ENCODE data around the gene AOPEP. TPM values are rescaled to one million over a fixed set of nuclear protein-coding genes. Genes with fewer than 3 reads are reported as not detected.

Gene AOPEP
- total RNA-seq, 1 donor from 2014 or later: 75.3 TPM

DNA sequence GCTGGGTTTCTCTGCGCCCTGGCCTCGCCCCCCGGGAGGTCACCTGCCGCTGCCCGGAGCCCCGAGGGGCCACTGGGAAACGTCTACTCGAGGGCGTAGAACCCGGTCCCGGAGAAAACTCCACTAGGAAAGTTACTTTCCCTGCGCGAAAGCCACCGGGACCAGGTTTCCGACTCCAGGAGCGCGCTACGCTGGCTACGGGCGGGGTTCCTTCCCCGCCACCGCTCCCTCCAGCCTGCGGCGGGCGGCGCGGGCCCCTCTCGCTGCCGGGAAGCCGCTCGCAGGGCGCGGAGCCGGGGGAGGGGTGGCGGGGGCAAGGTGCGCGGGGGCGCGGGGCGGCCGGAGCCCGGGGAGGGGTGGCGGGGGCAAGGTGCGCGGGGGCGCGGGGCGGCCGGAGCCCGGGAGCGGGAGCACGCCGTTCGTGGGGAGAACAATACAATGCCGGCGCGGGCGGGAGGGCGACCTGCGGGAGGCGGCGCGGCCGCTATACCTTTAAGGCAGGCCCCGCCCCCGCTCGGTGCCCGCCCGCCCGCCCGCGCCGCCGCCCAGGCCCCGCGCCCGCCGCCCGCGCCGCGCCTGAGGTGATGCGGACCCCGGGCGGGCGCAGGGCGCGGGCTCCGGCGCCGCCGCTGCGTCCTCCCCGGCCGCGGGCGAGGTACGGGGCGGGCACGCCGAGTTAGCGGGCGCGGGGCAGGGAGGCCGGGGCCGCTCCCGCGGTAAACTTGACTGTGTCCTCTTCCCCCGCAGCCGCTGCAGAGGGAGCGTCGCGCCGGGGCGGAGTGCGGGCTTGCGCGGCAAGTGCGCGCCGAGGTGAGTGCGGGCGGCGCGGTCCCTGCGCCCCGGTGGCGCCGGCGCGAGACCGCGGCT is 278.1 kb downstream of the AOPEP start:
- Mint-ChIP-seq H3K27me3 (ENCODE audit: low read depth, unreplicated experiment) (no peaks in the 10 kb centered on the region), H3K4me3 (ENCODE audit: unreplicated experiment) (peak overlapping the region; percentile 83), H3K36me3 (ENCODE audit: low read depth, unreplicated experiment) (peaks cover 8% of the 10 kb centered on the region), H3K27ac (ENCODE audit: unreplicated experiment) (no peak overlapping the region), H3K4me1 (ENCODE audit: low read depth, unreplicated experiment) (peaks cover 37% of the 10 kb centered on the region), H3K9me3 (ENCODE audit: unreplicated experiment) (no peaks in the 10 kb centered on the region)
- H3K9ac ChIP-seq (ENCODE audit: low read length): peak overlapping the region; percentile 98
- peak overlapping the region; percentile 30 for H2AFZ ChIP-seq (ENCODE audit: low read depth, low read length)
- FAIRE-seq (no peak), DNase-seq (ENCODE audit: low read depth) (no peak)
- no peaks in the 10 kb centered on the region for H3K9me3 ChIP-seq (ENCODE audit: insufficient read depth, low read depth, low read length)
- peaks cover 15% of the 10 kb centered on the region for H4K20me1 ChIP-seq (ENCODE audit: insufficient read depth, low read length)
- peaks cover 28% of the 10 kb centered on the region for H3K4me1 ChIP-seq (ENCODE audit: insufficient read depth, low read length)
- no peaks in the 10 kb centered on the region for H3K27me3 ChIP-seq (ENCODE audit: insufficient read depth, low read length)
- peak overlapping the region; percentile 94 for H3K27ac ChIP-seq (ENCODE audit: low read depth, low read length)
- peaks cover 60% of the 10 kb centered on the region for H3K79me2 ChIP-seq (ENCODE audit: insufficient read depth, low read length)
- peak overlapping the region; percentile 93 for H3K4me3 ChIP-seq (ENCODE audit: insufficient read depth, low read depth, low read length)
- no peak for TF ChIP-seq EZH2 (IDR thresholded peaks at IDR 0.05; ENCODE audit: insufficient read depth, low read length)
- TF ChIP-seq, protein P1, sequence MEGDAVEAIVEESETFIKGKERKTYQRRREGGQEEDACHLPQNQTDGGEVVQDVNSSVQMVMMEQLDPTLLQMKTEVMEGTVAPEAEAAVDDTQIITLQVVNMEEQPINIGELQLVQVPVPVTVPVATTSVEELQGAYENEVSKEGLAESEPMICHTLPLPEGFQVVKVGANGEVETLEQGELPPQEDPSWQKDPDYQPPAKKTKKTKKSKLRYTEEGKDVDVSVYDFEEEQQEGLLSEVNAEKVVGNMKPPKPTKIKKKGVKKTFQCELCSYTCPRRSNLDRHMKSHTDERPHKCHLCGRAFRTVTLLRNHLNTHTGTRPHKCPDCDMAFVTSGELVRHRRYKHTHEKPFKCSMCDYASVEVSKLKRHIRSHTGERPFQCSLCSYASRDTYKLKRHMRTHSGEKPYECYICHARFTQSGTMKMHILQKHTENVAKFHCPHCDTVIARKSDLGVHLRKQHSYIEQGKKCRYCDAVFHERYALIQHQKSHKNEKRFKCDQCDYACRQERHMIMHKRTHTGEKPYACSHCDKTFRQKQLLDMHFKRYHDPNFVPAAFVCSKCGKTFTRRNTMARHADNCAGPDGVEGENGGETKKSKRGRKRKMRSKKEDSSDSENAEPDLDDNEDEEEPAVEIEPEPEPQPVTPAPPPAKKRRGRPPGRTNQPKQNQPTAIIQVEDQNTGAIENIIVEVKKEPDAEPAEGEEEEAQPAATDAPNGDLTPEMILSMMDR (IDR thresholded peaks at IDR 0.05; ENCODE audit: insufficient read depth, low read depth, low read length): no peak
- peak overlapping the region; percentile 87 for H3K4me2 ChIP-seq (ENCODE audit: low read length)
- peaks cover 19% of the 10 kb centered on the region for H3K36me3 ChIP-seq (ENCODE audit: insufficient read depth, low read length)

DNA sequence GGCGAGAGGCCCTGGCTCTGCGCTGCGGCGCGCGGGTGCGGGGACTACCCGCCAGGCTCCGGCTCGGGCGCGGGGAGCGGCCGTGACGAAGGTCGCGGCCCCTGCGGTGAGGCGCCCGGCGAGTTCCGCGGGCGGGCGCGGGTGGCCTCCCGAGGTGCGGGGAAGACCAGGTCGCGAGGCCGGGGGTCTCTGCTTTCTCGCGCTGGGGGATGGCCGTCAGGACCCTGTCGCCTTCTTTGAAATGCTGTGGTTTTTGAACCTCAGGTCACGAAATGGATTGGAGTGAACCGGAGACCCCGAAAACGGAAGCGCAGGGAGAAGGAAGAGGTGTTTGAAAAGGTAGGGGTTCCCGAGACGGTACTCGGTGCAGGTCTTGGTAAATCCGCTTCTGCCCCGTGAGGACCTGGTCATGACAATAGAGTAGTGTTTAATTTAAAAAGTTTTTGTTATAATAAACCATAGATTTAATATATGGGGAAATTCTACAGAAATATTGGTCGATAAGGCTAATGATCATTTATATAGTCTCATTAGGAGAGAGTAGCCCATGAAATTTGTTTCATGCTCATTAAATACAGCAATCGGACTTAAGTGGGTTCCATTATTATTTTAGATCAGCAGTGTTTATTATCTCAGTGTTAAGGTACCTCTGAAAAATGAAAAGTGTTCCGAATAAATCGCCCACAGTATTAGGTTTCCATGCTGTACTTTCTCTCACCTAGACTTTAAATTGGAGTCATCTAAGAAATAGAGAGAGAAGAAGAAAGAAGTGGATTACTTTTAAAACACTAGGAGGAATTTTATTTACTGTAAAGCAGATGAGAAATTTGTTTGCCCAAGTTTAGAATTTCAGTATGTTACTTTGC is 279.0 kb downstream of the AOPEP start:
- no peak for DNase-seq (ENCODE audit: low read depth)
- H3K79me2 ChIP-seq (ENCODE audit: insufficient read depth, low read length): peaks cover 68% of the 10 kb centered on the region
- Mint-ChIP-seq H3K27ac (ENCODE audit: unreplicated experiment) (peak overlapping the region; percentile 98), H3K9me3 (ENCODE audit: unreplicated experiment) (no peaks in the 10 kb centered on the region), H3K4me3 (ENCODE audit: unreplicated experiment) (peak overlapping the region; percentile 99), H3K4me1 (ENCODE audit: low read depth, unreplicated experiment) (peaks cover 36% of the 10 kb centered on the region), H3K36me3 (ENCODE audit: low read depth, unreplicated experiment) (peaks cover 8% of the 10 kb centered on the region), H3K27me3 (ENCODE audit: low read depth, unreplicated experiment) (no peaks in the 10 kb centered on the region)
- no peaks in the 10 kb centered on the region for H3K27me3 ChIP-seq (ENCODE audit: insufficient read depth, low read length)
- no peaks in the 10 kb centered on the region for H3K9me3 ChIP-seq (ENCODE audit: insufficient read depth, low read depth, low read length)
- no peak for FAIRE-seq
- peak overlapping the region; percentile 93 for H3K4me3 ChIP-seq (ENCODE audit: insufficient read depth, low read depth, low read length)
- peaks cover 25% of the 10 kb centered on the region for H3K36me3 ChIP-seq (ENCODE audit: insufficient read depth, low read length)
- H2AFZ ChIP-seq (ENCODE audit: low read depth, low read length): no peak overlapping the region
- peaks cover 31% of the 10 kb centered on the region for H3K4me1 ChIP-seq (ENCODE audit: insufficient read depth, low read length)
- peaks cover 15% of the 10 kb centered on the region for H4K20me1 ChIP-seq (ENCODE audit: insufficient read depth, low read length)
- TF ChIP-seq EZH2 (IDR thresholded peaks at IDR 0.05; ENCODE audit: insufficient read depth, low read length): no peak
- TF ChIP-seq, protein P1 (IDR thresholded peaks at IDR 0.05; ENCODE audit: insufficient read depth, low read depth, low read length): no peak
- H3K27ac ChIP-seq (ENCODE audit: low read depth, low read length): peak overlapping the region; percentile 94
- H3K9ac ChIP-seq (ENCODE audit: low read length): peak overlapping the region; percentile 98
- peak overlapping the region; percentile 87 for H3K4me2 ChIP-seq (ENCODE audit: low read length)

All from astrocyte (in vitro differentiated cells and primary cell).